GM12891 (cell line): ENCODE measurements around the gene RRAS.

ENCODE experiments used
- DNase-seq: peaks from one replicate; pipeline ENCODE4 v3.0.0; 2011; ENCODE audit warnings: low spot score; ENCODE audit not compliant: insufficient read length
- FAIRE-seq: peaks from 2 replicates; lab custom pipeline; 2011; peaks lifted over from hg19 to GRCh38; lab: Jason Lieb, UNC
- PAX5 ChIP-seq: IDR thresholded peaks from 2 replicates; pipeline ENCODE4 v1.6.1; 2011; ENCODE audit warnings: low read length, moderate library complexity, mild to moderate bottlenecking; ENCODE audit not compliant: insufficient read depth, severe bottlenecking
- POLR2A ChIP-seq: IDR thresholded peaks from 2 replicates; pipeline ENCODE4 v1.6.1; 2011; ENCODE audit warnings: low read depth, low read length, control low read depth
- POLR2AphosphoS5 ChIP-seq: IDR thresholded peaks from 2 replicates; pipeline ENCODE4 v1.6.1; 2011; ENCODE audit warnings: low read depth, low read length, control low read depth
- POU2F2 ChIP-seq: IDR thresholded peaks from 2 replicates; pipeline ENCODE4 v1.6.1; 2011; ENCODE audit warnings: low read depth, mild to moderate bottlenecking, control low read depth, low read length, moderate library complexity
- SPI1 ChIP-seq: IDR thresholded peaks from 2 replicates; pipeline ENCODE4 v1.6.1; 2011; ENCODE audit warnings: low read depth, low read length, control low read depth
- TAF1 ChIP-seq: IDR thresholded peaks from 2 replicates; pipeline ENCODE4 v1.6.1; 2011; ENCODE audit warnings: low read depth, low read length, control low read depth

The RRAS gene

DNA sequence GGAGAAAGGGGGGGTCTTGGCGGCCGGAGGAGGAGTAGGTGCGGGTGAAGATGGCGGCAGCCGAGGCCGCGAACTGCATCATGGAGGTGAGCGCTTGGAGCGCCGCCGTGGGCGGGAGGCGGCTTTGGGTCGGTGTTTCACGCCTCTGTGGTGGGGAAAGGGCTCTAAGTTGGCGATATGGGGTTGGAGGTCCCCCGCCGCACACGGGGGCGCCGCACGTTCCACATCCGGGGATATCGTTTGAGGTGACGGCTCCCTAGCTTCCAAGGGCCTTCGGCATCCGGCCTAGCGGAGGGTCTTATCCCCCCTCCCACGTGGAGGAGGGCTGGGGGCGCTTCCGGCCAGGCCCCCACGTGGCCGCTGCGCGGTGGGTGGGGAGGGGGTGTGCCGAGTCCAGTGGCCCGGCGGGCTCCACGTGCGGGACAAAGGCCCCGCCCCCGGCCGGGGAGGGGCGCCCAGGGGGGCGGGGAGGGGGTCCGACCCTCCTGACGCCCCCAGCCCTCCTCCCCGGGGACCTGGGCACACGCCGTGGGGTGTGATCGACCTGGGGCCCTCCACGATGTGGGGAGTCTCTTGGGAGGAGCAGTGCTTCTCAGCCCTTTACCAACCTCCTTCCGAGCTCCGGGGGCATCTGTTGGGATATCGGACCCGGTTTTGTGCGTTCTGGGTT lies 37.4 kb upstream of the RRAS start, which contains the start of gene PRMT1:
Gene PRMT1 (plus strand): TSS at position 41 of the 670 bp plus-strand sequence. CDS start 10 bp downstream, at position 51.
- DNase-seq, result no peak
- TF ChIP-seq POLR2AphosphoS5, result peak; percentile 94
- TF ChIP-seq SPI1, result no peak
- TF ChIP-seq TAF1, result peak; percentile 92
- TF ChIP-seq POU2F2, result peak; percentile 78
- TF ChIP-seq PAX5, result no peak
- TF ChIP-seq POLR2A, result peak; percentile 95
- no peak for FAIRE-seq

DNA sequence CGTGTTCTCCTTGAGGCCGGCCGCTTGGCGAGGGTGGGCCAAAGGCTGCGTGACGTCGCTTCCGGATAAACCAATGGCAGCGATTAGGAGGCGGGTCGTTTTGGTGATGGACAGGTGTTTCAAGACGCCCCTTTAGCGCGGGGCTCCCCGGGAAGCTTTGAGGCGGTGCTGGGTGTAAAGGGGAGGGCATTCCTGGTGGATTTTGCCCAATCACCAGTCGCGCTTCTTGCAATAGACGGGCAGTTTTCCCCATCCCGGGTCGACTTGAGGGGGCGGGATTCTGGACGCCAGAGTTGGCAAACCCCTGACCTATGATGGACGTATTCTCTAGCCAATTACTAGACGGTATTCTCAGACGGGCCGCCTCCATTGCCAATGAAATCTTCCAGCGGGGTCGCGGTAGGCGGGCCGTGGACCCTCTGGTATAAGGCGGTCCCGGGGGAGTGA lies 36.9 kb upstream of the RRAS start:
- no peak for TF ChIP-seq POLR2A
- TF ChIP-seq PAX5, result no peak
- TF ChIP-seq POU2F2, result no peak
- TF ChIP-seq POLR2AphosphoS5, result no peak
- no peak for TF ChIP-seq TAF1
- no peak for FAIRE-seq
- DNase-seq, result peak; percentile 89

DNA sequence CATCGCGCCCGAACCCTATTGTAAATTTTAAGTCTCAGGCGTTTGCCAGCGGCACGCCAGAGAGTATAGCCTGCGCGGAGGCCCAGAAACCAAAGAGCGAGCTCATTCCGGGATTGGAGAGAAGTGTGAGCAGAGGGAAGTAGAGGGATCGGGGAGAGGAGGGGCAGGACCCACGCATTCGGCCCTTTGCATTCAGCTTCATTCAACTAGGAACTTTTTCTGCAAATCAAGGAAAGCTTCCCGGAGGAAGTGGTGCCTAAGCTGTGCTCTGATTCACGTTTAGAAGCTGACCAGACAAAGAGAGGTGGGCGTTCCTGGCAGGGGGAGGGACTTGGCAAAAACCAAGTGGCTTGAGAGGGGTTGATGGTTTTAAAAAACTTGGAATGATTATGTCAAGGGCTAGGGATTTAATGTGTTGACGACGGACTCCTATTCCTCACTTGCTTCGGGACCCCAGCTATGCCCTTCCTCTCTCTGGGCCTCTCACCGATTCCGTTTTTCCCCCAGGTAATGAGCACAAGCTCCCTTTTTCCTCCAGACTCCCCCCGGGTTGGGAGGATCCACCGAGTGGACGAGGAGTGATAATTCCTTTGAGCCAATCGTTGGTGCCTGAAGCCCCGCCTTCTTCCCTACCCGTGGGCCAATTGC lies 36.3 kb upstream of the RRAS start:
- DNase-seq (peak; percentile 87), FAIRE-seq (peak; percentile 99)
- TF ChIP-seq PAX5, result no peak
- peak; percentile 92 for TF ChIP-seq TAF1
- TF ChIP-seq POLR2A, result peak; percentile 94
- TF ChIP-seq POU2F2, result peak; percentile 53; the same call in 1 of the 2 replicates
- TF ChIP-seq SPI1, result peak; percentile 70
- TF ChIP-seq POLR2AphosphoS5, result peak; percentile 89

DNA sequence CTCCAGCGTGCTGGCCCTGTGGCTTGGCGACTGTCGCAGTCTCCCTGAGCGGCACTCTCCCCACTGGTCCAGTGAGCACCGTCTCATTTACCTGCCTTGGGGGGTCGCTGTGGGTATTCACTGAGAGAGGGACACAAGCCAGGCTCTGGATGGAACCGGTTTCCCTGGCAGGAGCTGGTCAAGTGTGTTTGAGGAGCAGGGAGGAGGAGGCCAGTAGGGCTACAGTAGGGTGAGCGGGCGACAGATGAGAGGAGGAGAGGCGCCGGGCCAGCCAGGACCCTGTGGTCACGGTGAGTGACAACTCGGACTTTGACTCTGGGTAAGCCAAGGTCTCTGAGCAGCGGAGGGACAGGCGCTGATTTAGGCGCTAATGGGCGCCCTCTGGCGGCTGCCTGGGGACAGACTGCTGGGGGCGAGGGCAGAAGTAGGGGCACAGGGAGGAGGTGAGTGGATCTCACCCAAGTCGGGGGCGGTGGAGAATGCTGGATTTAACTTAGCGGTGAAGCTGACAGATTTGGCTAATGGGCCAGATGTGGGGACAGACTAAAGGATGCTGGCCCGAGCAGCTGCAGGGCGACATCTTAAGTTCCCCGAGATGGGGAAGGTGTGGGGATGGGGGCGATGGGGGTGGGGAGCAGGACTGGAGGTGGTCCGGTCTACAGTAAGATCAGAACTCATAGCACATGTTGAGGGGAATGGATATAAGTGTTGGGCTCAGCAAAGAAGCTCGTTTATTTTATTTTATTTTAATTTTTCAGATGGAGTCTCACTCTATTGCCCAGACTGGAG lies 32.4 kb upstream of the RRAS start:
- TF ChIP-seq POU2F2 (0 out of 2 replicates have a peak, but pooled peaks have one; percentile 22), POLR2A (no peak)
- FAIRE-seq (peak; percentile 97), DNase-seq (peak; percentile 87)

DNA sequence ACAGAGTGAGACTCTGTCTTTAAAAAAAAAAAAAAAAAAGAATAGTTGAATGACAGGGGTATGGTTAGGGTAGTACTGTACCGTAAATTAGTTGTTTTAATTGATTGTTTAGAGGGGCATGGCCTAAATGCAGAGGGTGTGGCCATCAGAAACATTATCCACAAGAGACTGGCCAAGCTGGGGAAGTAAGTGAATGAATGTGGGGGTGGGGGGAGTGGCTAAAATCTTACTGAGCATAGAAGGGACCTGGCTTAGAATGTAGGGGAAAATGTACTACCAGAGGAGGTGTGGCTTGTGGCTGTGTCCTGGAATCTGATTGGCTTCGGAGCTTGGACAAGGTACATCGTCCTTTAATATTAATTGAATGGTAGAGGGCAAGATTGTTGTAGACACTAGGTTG lies 29.6 kb upstream of the RRAS start:
- FAIRE-seq (no peak), DNase-seq (no peak)
- TF ChIP-seq POLR2AphosphoS5 (no peak), PAX5 (no peak), SPI1 (no peak), POU2F2 (no peak), TAF1 (no peak), POLR2A (no peak)

DNA sequence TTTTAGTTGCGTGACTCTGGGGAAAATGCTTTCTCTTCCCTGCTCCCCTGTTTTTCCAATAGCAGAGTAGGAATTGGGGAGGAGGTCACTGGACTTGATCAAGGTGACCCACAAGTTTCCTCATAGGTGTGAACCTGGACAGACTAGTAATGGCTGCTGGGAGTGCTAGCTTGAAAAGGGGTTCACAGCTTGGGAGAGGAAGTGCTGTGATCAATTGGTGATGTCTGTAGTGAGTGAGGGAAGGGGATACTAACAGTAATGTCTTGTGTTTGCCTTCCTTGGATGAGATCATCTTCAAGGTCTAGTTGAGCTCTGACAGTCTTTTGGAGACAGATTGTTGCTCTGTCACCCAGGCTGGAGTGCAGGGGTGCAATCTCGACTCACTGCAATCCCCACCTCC lies 27.5 kb upstream of the RRAS start:
- FAIRE-seq (no peak), DNase-seq (no peak)
- no peak for TF ChIP-seq POLR2A
- peak; percentile 56 for TF ChIP-seq SPI1
- TF ChIP-seq POU2F2, result no peak
- no peak for TF ChIP-seq PAX5
- no peak for TF ChIP-seq POLR2AphosphoS5
- TF ChIP-seq TAF1, result no peak

DNA sequence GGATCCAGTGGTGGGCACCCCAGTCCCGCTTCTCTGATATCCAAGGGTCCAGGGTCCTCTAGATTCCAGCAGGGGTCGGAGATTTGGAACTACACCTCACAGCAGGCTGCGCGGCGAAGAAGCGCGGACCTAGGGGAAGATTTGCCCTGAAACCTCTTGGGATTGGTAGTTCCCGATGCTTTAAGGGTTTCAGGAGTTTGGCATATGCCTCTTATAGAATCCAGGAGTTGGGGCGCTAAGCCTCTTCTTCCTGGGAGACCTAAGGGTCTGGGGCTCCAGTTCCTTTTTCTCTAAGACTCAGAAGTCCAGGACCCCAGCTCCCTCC lies 26.1 kb upstream of the RRAS start:
- no peak for DNase-seq
- TF ChIP-seq POU2F2, result no peak
- no peak for TF ChIP-seq POLR2AphosphoS5
- TF ChIP-seq SPI1, result no peak
- no peak for TF ChIP-seq TAF1
- FAIRE-seq, result no peak

DNA sequence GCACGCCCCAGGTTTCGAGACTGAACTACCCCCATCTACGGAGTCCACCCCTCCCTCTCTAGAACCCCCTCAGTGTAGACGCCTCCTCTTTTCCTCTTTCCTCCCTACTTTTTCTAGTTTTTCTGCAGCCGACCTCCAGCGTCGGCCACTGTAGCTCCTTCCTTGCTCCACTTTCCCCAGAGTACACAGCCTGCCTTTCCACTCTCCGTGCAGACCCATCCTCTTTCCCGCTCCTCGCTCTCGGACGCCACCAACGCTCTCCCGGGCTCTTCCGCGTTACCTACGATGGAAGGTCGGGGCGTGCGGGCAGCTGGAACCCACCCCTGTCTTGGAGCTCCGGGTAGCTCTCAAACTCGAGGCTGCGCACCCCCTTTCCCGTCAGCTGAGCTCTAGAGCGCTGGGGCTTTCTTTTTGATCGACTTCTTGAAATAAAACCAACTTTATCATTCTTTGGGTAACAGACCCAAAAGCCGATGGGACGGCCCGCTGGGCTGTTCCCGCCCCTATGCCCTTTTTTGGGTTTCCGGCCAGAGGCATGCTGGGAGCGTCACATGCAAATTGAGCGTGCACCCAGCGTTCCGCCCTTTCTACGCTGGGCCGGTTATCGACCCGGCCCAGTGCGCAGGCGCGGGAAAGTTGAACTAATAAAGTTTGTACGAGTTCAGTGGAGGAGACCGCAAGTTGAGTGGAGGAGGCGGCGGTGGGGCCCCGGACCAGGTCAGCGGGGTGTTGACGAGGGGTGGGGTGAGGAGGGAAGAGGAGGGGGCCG lies 25.6 kb upstream of the RRAS start, which contains the start of the genes BCL2L12 and IRF3:
Gene BCL2L12 (plus strand): TSS at position 583 of the 769 bp plus-strand sequence. CDS start 760 bp downstream, outside the sequence.
Gene IRF3 (minus strand): TSS at position 507 of the 769 bp plus-strand sequence. CDS start 1,019 bp downstream, outside the sequence.
- TF ChIP-seq PAX5, result no peak
- TF ChIP-seq POU2F2, result peak; percentile 99
- TF ChIP-seq POLR2AphosphoS5, result no peak; the same call in 1 of the 2 replicates
- TF ChIP-seq TAF1, result peak; percentile 64
- peak; percentile 63; the same call in 1 of the 2 replicates for TF ChIP-seq POLR2A
- no peak for TF ChIP-seq SPI1
- FAIRE-seq, result peak; percentile 98
- peak; percentile 96 for DNase-seq
